HUDEP-2 (cell line): ENCODE results near the gene DLG4.

Source experiments
- DNase-seq, 76 experiments: peaks; one replicate each; lab custom pipeline; 2025; ENCODE audit not compliant: unreplicated experiment in 76 of 76; lab: John Stamatoyannopoulos, UW

The DLG4 gene

GRCh38 chr17:7218166-7218565 is 1.5 kb downstream of the DLG4 start:
- DNase-seq = no peak

GRCh38 chr17:7217113-7217987 is 2.3 kb downstream of the DLG4 start:
- peak in 29 of 76 experiments; percentile 11 to 59 (median 32) for DNase-seq

GRCh38 chr17:7216242-7217112 is 3.2 kb downstream of the DLG4 start:
- DNase-seq = no peak

- no peak for DNase-seq
Observed at GRCh38 chr17:7215652-7216180, 3.9 kb downstream of the DLG4 start.

GRCh38 chr17:7215136-7215638 is 4.4 kb downstream of the DLG4 start:
- no peak for DNase-seq

- peak; percentile 53 to 99 (median 96) for DNase-seq
Observed at GRCh38 chr17:7214300-7215135, 5.1 kb downstream of the DLG4 start.

- DNase-seq = peak in 39 of 76 experiments; percentile 17 to 77 (median 61)
Observed at GRCh38 chr17:7213895-7214299, 5.7 kb downstream of the DLG4 start.

- no peak for DNase-seq
Observed at GRCh38 chr17:7211491-7212273, 8.0 kb downstream of the DLG4 start.

GRCh38 chr17:7208754-7209460 is 10.7 kb downstream of the DLG4 start:
- DNase-seq = no peak

- no peak for DNase-seq
Observed at GRCh38 chr17:7208027-7208571, 11.5 kb downstream of the DLG4 start.

- DNase-seq = no peak
Observed at GRCh38 chr17:7207120-7208001, 12.3 kb downstream of the DLG4 start.

- no peak for DNase-seq
Observed at GRCh38 chr17:7205561-7205960, 14.1 kb downstream of the DLG4 start.

GRCh38 chr17:7204828-7205461 is 14.7 kb downstream of the DLG4 start:
- DNase-seq = peak in 23 of 76 experiments; percentile 5 to 64 (median 23)

- DNase-seq = no peak
Observed at GRCh38 chr17:7204336-7204735, 15.3 kb downstream of the DLG4 start.

- DNase-seq = no peak
Observed at GRCh38 chr17:7203391-7203790, 16.2 kb downstream of the DLG4 start.

- no peak for DNase-seq
Observed at GRCh38 chr17:7196651-7197401, 22.8 kb downstream of the DLG4 start.
